PC-9 (cell line): ENCODE results near the gene CD247.

Experiments
- EZH2 ChIP-seq: fragments of 200-600 bp; sonication (generic); IDR thresholded peaks from 2 replicates; pipeline ENCODE4 v1.8.0; 2017; ENCODE audit warnings: antibody characterized with exemption, low read depth
- TF ChIP-seq, protein P1 (sequence below): fragments of 200-600 bp; sonication (generic); conservative IDR thresholded peaks from 2 replicates; pipeline ENCODE4 v1.6.1; 2017; ENCODE audit warnings: mixed run types, antibody characterized with exemption, mild to moderate bottlenecking, moderate library complexity

DNA sequence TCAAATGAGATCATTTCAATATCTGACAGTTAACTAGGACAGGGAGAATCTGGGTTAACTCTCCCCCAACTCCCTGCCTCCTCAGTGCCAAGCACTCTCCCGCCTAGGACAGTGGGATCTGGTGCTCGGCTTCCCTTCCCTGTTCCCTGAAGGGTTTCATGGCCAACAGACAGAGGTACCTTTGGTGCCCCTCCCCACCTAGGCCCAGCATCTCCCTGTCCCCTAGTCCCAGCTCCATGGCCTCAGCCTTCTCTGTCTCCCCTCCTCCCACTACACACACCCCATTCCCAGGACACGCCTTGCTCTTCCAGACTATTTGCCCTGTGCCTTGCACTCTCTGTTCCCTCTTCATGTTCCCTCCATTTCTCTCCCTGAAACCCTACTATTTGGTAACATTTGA lies 77.1 kb downstream of the CD247 start:
- TF ChIP-seq, protein P1, sequence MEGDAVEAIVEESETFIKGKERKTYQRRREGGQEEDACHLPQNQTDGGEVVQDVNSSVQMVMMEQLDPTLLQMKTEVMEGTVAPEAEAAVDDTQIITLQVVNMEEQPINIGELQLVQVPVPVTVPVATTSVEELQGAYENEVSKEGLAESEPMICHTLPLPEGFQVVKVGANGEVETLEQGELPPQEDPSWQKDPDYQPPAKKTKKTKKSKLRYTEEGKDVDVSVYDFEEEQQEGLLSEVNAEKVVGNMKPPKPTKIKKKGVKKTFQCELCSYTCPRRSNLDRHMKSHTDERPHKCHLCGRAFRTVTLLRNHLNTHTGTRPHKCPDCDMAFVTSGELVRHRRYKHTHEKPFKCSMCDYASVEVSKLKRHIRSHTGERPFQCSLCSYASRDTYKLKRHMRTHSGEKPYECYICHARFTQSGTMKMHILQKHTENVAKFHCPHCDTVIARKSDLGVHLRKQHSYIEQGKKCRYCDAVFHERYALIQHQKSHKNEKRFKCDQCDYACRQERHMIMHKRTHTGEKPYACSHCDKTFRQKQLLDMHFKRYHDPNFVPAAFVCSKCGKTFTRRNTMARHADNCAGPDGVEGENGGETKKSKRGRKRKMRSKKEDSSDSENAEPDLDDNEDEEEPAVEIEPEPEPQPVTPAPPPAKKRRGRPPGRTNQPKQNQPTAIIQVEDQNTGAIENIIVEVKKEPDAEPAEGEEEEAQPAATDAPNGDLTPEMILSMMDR: no peak
- TF ChIP-seq EZH2: no peak
